WTC11 (cell line): Measurements from ENCODE around the gene CGNL1.

ENCODE experiments used
- NFYB ChIP-seq: sonication (generic); formaldehyde crosslinking; conservative IDR thresholded peaks from 2 replicates; pipeline ENCODE4 v1.8.0; 2022; ENCODE audit warnings: low read depth, missing genetic modification reagents
- TF ChIP-seq, protein P1 (sequence below): fragments of 200-600 bp; IDR thresholded peaks from 2 replicates; pipeline ENCODE4 v1.8.0; 2022; ENCODE audit warnings: antibody characterized with exemption
- TF ChIP-seq, protein P2 (sequence below): sonication (generic); formaldehyde crosslinking; IDR thresholded peaks from 2 replicates; pipeline ENCODE4 v1.8.0; 2022; ENCODE audit warnings: mild to moderate bottlenecking, missing genetic modification reagents
- TF ChIP-seq, protein P3 (sequence below): sonication (generic); formaldehyde crosslinking; IDR thresholded peaks from 2 replicates; pipeline ENCODE4 v1.8.1; 2022; ENCODE audit warnings: low read depth, missing genetic modification reagents, borderline replicate concordance

DNA sequence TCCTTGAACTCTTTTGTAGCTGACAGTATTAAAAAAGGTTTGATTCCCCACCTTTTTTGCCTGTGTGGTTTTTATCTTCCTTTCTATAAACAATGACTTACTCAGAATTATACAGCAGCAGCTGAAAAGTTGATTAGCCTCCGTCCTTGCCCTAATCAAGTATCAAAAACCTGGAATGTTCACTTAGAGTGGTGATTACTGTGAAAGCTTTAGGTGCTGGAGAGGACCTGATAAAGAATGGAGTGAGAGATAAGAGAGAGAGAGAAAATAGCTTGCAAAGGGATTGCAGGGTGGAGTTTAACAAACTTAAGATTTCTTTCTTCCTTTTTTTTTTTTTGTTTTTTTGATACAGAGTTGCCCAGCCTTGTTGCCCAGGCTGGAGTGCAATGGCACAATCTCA lies 6.7 kb downstream of the CGNL1 start:
- TF ChIP-seq, protein P1, sequence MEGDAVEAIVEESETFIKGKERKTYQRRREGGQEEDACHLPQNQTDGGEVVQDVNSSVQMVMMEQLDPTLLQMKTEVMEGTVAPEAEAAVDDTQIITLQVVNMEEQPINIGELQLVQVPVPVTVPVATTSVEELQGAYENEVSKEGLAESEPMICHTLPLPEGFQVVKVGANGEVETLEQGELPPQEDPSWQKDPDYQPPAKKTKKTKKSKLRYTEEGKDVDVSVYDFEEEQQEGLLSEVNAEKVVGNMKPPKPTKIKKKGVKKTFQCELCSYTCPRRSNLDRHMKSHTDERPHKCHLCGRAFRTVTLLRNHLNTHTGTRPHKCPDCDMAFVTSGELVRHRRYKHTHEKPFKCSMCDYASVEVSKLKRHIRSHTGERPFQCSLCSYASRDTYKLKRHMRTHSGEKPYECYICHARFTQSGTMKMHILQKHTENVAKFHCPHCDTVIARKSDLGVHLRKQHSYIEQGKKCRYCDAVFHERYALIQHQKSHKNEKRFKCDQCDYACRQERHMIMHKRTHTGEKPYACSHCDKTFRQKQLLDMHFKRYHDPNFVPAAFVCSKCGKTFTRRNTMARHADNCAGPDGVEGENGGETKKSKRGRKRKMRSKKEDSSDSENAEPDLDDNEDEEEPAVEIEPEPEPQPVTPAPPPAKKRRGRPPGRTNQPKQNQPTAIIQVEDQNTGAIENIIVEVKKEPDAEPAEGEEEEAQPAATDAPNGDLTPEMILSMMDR: no peak
- TF ChIP-seq, protein P2, sequence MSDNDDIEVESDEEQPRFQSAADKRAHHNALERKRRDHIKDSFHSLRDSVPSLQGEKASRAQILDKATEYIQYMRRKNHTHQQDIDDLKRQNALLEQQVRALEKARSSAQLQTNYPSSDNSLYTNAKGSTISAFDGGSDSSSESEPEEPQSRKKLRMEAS (CRISPR knock-in tag): no peak
- no peak for TF ChIP-seq NFYB
- TF ChIP-seq, protein P3, sequence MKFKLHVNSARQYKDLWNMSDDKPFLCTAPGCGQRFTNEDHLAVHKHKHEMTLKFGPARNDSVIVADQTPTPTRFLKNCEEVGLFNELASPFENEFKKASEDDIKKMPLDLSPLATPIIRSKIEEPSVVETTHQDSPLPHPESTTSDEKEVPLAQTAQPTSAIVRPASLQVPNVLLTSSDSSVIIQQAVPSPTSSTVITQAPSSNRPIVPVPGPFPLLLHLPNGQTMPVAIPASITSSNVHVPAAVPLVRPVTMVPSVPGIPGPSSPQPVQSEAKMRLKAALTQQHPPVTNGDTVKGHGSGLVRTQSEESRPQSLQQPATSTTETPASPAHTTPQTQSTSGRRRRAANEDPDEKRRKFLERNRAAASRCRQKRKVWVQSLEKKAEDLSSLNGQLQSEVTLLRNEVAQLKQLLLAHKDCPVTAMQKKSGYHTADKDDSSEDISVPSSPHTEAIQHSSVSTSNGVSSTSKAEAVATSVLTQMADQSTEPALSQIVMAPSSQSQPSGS: no peak
